Measurements from ENCODE around the gene CLEC11A. TPM values are rescaled to one million over a fixed set of nuclear protein-coding genes. Genes with fewer than 3 reads are reported as not detected.

The CLEC11A gene
- total and polyA plus RNA-seq, 10 of the 15 experiments (the other 5 are each of a cell fraction or from before 2014, with no cell fraction given), result not detected

DNA sequence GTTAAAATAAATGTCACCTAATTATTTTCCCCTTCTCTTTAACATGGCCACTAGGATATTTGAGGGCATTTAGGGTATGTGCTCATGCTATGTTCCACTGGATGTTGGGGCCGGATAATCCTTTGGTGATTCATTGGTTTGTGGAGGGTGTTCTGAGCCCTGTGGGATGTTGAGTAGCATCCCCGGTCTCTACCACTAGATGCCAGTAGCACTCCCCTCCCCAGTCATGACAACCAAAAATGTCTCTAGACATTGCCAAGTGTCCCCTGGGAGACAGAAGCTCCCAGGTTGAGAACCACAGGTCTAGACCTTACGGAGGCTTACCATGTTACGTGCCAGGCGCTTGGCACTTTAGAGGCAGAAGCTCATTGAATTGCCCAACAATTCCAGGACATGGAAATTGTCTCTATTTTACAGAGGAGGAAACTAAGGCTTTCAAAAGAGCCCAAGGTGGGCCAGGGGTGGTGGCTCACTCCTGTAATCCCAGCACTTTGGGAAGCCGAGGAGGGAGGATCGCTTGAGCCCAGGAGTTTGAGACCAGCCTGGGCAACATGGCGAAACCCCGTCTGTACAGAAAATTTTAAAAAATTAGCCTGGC is 17.6 kb upstream of the CLEC11A start (continued):
- TF ChIP-seq TCF12 (IDR thresholded peaks at IDR 0.05; ENCODE audit: low read depth, low read length) (no peak), IRF4 (IDR thresholded peaks at IDR 0.05; ENCODE audit: low read depth, low read length) (0 out of 2 replicates have a peak, but pooled peaks have one; percentile 34), USF2 (IDR thresholded peaks at IDR 0.05; ENCODE audit: borderline replicate concordance, low read depth, low read length) (no peak), MAX (IDR thresholded peaks at IDR 0.05; ENCODE audit: low read depth, low read length) (no peak), SUPT20H (IDR thresholded peaks at IDR 0.05; ENCODE audit: borderline replicate concordance, control insufficient read depth, low read depth, low read length) (no peak), YY1 (IDR thresholded peaks at IDR 0.05; ENCODE audit: low read depth, low read length) (peak; percentile 64), ZZZ3 (IDR thresholded peaks at IDR 0.05; ENCODE audit: control insufficient read depth, insufficient read length, low read depth) (no peak), SKIL (IDR thresholded peaks at IDR 0.05; ENCODE audit: low read depth, poor library complexity, severe bottlenecking) (no peak), SUZ12 (IDR thresholded peaks at IDR 0.05; ENCODE audit: unreplicated experiment) (no peak)
- TF ChIP-seq, protein P1, sequence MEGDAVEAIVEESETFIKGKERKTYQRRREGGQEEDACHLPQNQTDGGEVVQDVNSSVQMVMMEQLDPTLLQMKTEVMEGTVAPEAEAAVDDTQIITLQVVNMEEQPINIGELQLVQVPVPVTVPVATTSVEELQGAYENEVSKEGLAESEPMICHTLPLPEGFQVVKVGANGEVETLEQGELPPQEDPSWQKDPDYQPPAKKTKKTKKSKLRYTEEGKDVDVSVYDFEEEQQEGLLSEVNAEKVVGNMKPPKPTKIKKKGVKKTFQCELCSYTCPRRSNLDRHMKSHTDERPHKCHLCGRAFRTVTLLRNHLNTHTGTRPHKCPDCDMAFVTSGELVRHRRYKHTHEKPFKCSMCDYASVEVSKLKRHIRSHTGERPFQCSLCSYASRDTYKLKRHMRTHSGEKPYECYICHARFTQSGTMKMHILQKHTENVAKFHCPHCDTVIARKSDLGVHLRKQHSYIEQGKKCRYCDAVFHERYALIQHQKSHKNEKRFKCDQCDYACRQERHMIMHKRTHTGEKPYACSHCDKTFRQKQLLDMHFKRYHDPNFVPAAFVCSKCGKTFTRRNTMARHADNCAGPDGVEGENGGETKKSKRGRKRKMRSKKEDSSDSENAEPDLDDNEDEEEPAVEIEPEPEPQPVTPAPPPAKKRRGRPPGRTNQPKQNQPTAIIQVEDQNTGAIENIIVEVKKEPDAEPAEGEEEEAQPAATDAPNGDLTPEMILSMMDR (IDR thresholded peaks at IDR 0.05 in 2 of 3, conservative IDR thresholded peaks at IDR 0.05 in 1 of 3; ENCODE audit: control insufficient read depth in 2 of 3, extremely low read depth in 1 of 3, insufficient read depth in 1 of 3, low read depth in 3 of 3, low read length in 3 of 3), result peak; percentile 65 to 84 (median 73)
- TF ChIP-seq, protein P2, sequence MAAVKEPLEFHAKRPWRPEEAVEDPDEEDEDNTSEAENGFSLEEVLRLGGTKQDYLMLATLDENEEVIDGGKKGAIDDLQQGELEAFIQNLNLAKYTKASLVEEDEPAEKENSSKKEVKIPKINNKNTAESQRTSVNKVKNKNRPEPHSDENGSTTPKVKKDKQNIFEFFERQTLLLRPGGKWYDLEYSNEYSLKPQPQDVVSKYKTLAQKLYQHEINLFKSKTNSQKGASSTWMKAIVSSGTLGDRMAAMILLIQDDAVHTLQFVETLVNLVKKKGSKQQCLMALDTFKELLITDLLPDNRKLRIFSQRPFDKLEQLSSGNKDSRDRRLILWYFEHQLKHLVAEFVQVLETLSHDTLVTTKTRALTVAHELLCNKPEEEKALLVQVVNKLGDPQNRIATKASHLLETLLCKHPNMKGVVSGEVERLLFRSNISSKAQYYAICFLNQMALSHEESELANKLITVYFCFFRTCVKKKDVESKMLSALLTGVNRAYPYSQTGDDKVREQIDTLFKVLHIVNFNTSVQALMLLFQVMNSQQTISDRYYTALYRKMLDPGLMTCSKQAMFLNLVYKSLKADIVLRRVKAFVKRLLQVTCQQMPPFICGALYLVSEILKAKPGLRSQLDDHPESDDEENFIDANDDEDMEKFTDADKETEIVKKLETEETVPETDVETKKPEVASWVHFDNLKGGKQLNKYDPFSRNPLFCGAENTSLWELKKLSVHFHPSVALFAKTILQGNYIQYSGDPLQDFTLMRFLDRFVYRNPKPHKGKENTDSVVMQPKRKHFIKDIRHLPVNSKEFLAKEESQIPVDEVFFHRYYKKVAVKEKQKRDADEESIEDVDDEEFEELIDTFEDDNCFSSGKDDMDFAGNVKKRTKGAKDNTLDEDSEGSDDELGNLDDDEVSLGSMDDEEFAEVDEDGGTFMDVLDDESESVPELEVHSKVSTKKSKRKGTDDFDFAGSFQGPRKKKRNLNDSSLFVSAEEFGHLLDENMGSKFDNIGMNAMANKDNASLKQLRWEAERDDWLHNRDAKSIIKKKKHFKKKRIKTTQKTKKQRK (IDR thresholded peaks at IDR 0.05; ENCODE audit: low read depth, low read length), result no peak
- TF ChIP-seq, protein P3, sequence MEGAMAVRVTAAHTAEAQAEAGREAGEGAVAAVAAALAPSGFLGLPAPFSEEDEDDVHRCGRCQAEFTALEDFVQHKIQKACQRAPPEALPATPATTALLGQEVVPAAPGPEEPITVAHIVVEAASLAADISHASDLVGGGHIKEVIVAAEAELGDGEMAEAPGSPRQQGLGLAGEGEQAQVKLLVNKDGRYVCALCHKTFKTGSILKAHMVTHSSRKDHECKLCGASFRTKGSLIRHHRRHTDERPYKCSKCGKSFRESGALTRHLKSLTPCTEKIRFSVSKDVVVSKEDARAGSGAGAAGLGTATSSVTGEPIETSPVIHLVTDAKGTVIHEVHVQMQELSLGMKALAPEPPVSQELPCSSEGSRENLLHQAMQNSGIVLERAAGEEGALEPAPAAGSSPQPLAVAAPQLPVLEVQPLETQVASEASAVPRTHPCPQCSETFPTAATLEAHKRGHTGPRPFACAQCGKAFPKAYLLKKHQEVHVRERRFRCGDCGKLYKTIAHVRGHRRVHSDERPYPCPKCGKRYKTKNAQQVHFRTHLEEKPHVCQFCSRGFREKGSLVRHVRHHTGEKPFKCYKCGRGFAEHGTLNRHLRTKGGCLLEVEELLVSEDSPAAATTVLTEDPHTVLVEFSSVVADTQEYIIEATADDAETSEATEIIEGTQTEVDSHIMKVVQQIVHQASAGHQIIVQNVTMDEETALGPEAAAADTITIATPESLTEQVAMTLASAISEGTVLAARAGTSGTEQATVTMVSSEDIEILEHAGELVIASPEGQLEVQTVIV (IDR thresholded peaks at IDR 0.05; ENCODE audit: borderline replicate concordance, partially characterized antibody), result no peak
